ENCODE results near the gene ENPP7. TPM values are rescaled to one million over a fixed set of nuclear protein-coding genes. Genes with fewer than 3 reads are reported as not detected.

Gene ENPP7
- total RNA-seq, 1 donor from 2014 or later = not detected

GRCh38 chr17:79730437-79730768 is 340 bp upstream of the ENPP7 start:
- Mint-ChIP-seq H3K36me3 (no peaks in the 10 kb centered on the region), H3K27me3 (ENCODE audit: low read depth) (peaks cover 7% of the 10 kb centered on the region), H3K4me3 (no peak overlapping the region), H3K9me3 (no peaks in the 10 kb centered on the region), H3K4me1 (peaks cover 6% of the 10 kb centered on the region), H3K27ac (no peak overlapping the region)
- TF ChIP-seq CTCF (IDR thresholded peaks at IDR 0.05; ENCODE audit: unreplicated experiment) = no peak
- no peak for DNase-seq (ENCODE audit: low spot score in 2 of 2, unreplicated experiment in 2 of 2)

- Mint-ChIP-seq H3K27ac (no peak overlapping the region), H3K9me3 (no peaks in the 10 kb centered on the region), H3K4me3 (no peak overlapping the region), H3K27me3 (ENCODE audit: low read depth) (peaks cover 4% of the 10 kb centered on the region), H3K4me1 (peaks cover 6% of the 10 kb centered on the region), H3K36me3 (no peaks in the 10 kb centered on the region)
- no peak for DNase-seq (ENCODE audit: low spot score in 2 of 2, unreplicated experiment in 2 of 2)
- TF ChIP-seq CTCF (IDR thresholded peaks at IDR 0.05; ENCODE audit: unreplicated experiment) = no peak
Observed at GRCh38 chr17:79732254-79732653, 1.5 kb downstream of the ENPP7 start.

GRCh38 chr17:79732804-79733691 is 2.3 kb downstream of the ENPP7 start:
- no peaks in the 10 kb centered on the region for H3K9me3 Mint-ChIP-seq
- H3K4me1 Mint-ChIP-seq = peaks cover 6% of the 10 kb centered on the region
- no peak for TF ChIP-seq CTCF (IDR thresholded peaks at IDR 0.05; ENCODE audit: unreplicated experiment)
- H3K4me3 Mint-ChIP-seq = no peak overlapping the region
- H3K36me3 Mint-ChIP-seq = no peaks in the 10 kb centered on the region
- no peak for DNase-seq (ENCODE audit: low spot score in 2 of 2, unreplicated experiment in 2 of 2)
- peaks cover 4% of the 10 kb centered on the region for H3K27me3 Mint-ChIP-seq (ENCODE audit: low read depth)
- H3K27ac Mint-ChIP-seq = no peak overlapping the region

GRCh38 chr17:79733692-79734070 is 2.9 kb downstream of the ENPP7 start:
- no peaks in the 10 kb centered on the region for H3K36me3 Mint-ChIP-seq
- H3K4me1 Mint-ChIP-seq = peaks cover under 1% of the 10 kb centered on the region
- no peak overlapping the region for H3K27ac Mint-ChIP-seq
- no peak for DNase-seq (ENCODE audit: low spot score in 2 of 2, unreplicated experiment in 2 of 2)
- H3K4me3 Mint-ChIP-seq = no peak overlapping the region
- no peaks in the 10 kb centered on the region for H3K9me3 Mint-ChIP-seq
- TF ChIP-seq CTCF (IDR thresholded peaks at IDR 0.05; ENCODE audit: unreplicated experiment) = no peak
- H3K27me3 Mint-ChIP-seq (ENCODE audit: low read depth) = peaks cover 6% of the 10 kb centered on the region

- Mint-ChIP-seq H3K27ac (no peak overlapping the region), H3K36me3 (no peaks in the 10 kb centered on the region), H3K9me3 (no peaks in the 10 kb centered on the region), H3K27me3 (ENCODE audit: low read depth) (peaks cover 14% of the 10 kb centered on the region), H3K4me3 (no peak overlapping the region), H3K4me1 (peaks cover 14% of the 10 kb centered on the region)
- no peak for DNase-seq (ENCODE audit: low spot score in 2 of 2, unreplicated experiment in 2 of 2)
- no peak for TF ChIP-seq CTCF (IDR thresholded peaks at IDR 0.05; ENCODE audit: unreplicated experiment)
Observed at GRCh38 chr17:79735096-79735495, 4.4 kb downstream of the ENPP7 start.
